Measurements from ENCODE around the gene VPS26C.

The VPS26C gene

DNA sequence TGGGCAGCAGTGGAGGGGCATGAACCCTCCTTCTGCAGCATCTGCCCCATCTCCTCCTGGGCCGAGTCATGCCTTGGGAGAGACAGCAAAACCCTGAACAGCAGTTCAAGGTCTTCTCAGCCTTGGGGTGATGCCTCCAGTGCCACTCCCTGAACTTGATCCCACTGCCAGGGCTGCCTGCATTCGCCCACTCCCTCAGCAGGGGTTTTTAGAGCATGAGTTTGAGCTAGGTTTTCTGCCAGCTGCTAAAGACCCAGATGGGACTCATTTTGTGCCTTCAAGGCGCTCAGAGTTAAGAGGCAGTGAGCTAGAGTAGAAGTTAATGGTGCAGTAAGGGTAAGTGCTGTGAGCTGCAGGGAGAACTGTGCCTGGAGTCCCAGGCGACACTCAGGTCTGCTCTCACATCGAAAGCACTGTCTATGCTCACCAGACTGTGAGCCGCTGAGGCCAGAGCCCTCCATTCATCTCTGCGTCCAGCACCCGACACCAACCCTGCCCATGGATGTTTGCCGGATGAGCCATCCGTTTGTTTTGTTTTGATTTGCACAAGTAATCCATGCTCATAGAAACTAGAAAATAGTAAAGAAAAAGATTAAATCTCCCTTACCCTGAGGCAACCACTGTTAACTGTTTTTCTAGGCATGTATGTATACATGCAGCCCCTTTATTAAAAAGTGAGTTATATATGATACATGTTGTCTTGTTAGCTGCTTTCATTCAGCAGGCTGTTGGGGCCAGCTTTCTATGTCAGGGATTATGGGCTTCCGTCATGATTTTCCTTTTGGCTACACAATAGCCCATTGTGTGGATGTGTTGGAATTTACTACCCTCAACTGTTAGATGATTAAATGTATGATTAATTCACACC lies 67.8 kb downstream of the VPS26C start:
- Histone ChIP-seq H3K36me3 (ENCODE audit: low read depth) (peaks cover 65% of the 10 kb centered on the region), H3K4me1 (ENCODE audit: insufficient read depth, poor library complexity, severe bottlenecking) (peaks cover 16% of the 10 kb centered on the region), H3K27me3 (ENCODE audit: insufficient read depth, poor library complexity, severe bottlenecking) (no peaks in the 10 kb centered on the region), H3K4me3 (ENCODE audit: severe bottlenecking) (no peak overlapping the region), H3K9me3 (ENCODE audit: severe bottlenecking) (no peaks in the 10 kb centered on the region), H3K27ac (ENCODE audit: poor library complexity, severe bottlenecking) (peak overlapping the region; percentile 39)
- TF ChIP-seq CTCF (IDR thresholded peaks at IDR 0.05; ENCODE audit: poor library complexity, severe bottlenecking), result no peak
- DNase-seq (ENCODE audit: low spot score) (no peak), ATAC-seq (ENCODE audit: low read depth) (peak; percentile 91)

- H3K36me3 ChIP-seq (ENCODE audit: low read depth), result peaks cover 70% of the 10 kb centered on the region
- no peak overlapping the region for H3K27ac ChIP-seq (ENCODE audit: poor library complexity, severe bottlenecking)
- H3K27me3 ChIP-seq (ENCODE audit: insufficient read depth, poor library complexity, severe bottlenecking), result no peaks in the 10 kb centered on the region
- no peaks in the 10 kb centered on the region for H3K9me3 ChIP-seq (ENCODE audit: severe bottlenecking)
- peaks cover 16% of the 10 kb centered on the region for H3K4me1 ChIP-seq (ENCODE audit: insufficient read depth, poor library complexity, severe bottlenecking)
- no peak overlapping the region for H3K4me3 ChIP-seq (ENCODE audit: severe bottlenecking)
- TF ChIP-seq CTCF (IDR thresholded peaks at IDR 0.05; ENCODE audit: poor library complexity, severe bottlenecking), result no peak
- ATAC-seq (ENCODE audit: low read depth) (no peak), DNase-seq (ENCODE audit: low spot score) (no peak)
Observed at GRCh38 chr21:37197746-37198145, 69.4 kb downstream of the VPS26C start.

- no peak for TF ChIP-seq CTCF (IDR thresholded peaks at IDR 0.05; ENCODE audit: poor library complexity, severe bottlenecking)
- no peak overlapping the region for H3K27ac ChIP-seq (ENCODE audit: poor library complexity, severe bottlenecking)
- no peaks in the 10 kb centered on the region for H3K27me3 ChIP-seq (ENCODE audit: insufficient read depth, poor library complexity, severe bottlenecking)
- no peaks in the 10 kb centered on the region for H3K9me3 ChIP-seq (ENCODE audit: severe bottlenecking)
- peaks cover 16% of the 10 kb centered on the region for H3K4me1 ChIP-seq (ENCODE audit: insufficient read depth, poor library complexity, severe bottlenecking)
- H3K4me3 ChIP-seq (ENCODE audit: severe bottlenecking), result no peak overlapping the region
- no peak for ATAC-seq (ENCODE audit: low read depth)
- peaks cover 73% of the 10 kb centered on the region for H3K36me3 ChIP-seq (ENCODE audit: low read depth)
- DNase-seq (ENCODE audit: low spot score), result no peak
Observed at GRCh38 chr21:37196847-37197246, 70.3 kb downstream of the VPS26C start.

GRCh38 chr21:37195610-37196009 lies 71.5 kb downstream of the VPS26C start:
- H3K36me3 ChIP-seq (ENCODE audit: low read depth), result peaks cover 73% of the 10 kb centered on the region
- no peak for TF ChIP-seq CTCF (IDR thresholded peaks at IDR 0.05; ENCODE audit: poor library complexity, severe bottlenecking)

DNA sequence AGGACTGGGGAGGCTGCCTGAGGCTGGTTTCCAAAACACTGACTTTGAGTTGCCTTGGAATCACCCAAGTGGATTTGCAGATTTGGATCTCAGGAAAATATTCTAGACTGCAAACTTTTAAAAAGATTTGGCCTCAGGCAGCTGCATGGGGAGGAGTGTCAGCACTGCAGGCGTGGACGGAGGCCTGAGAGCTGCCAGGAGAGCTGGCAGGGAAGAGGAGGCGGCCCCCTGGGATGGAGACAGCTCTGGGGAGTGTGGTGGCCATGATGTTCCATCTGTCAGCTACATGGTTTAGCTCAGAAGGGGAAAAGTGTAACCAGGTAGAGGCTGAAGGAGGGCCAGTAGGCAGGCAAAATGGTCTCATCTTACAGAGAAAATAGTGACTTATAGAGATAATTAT lies 72.1 kb downstream of the VPS26C start:
- H3K4me1 ChIP-seq (ENCODE audit: insufficient read depth, poor library complexity, severe bottlenecking), result peaks cover 16% of the 10 kb centered on the region
- H3K4me3 ChIP-seq (ENCODE audit: severe bottlenecking), result no peak overlapping the region
- no peak overlapping the region for H3K27ac ChIP-seq (ENCODE audit: poor library complexity, severe bottlenecking)
- no peaks in the 10 kb centered on the region for H3K27me3 ChIP-seq (ENCODE audit: insufficient read depth, poor library complexity, severe bottlenecking)
- no peaks in the 10 kb centered on the region for H3K9me3 ChIP-seq (ENCODE audit: severe bottlenecking)
- TF ChIP-seq CTCF (IDR thresholded peaks at IDR 0.05; ENCODE audit: poor library complexity, severe bottlenecking), result no peak
- peaks cover 73% of the 10 kb centered on the region for H3K36me3 ChIP-seq (ENCODE audit: low read depth)
- DNase-seq (ENCODE audit: low spot score), result no peak
- no peak for ATAC-seq (ENCODE audit: low read depth)

More at GRCh38 chr21:37195610-37196009, 71.5 kb downstream of the VPS26C start:
- H3K9me3 ChIP-seq (ENCODE audit: severe bottlenecking), result no peaks in the 10 kb centered on the region
- H3K27me3 ChIP-seq (ENCODE audit: insufficient read depth, poor library complexity, severe bottlenecking), result no peaks in the 10 kb centered on the region
- no peak overlapping the region for H3K27ac ChIP-seq (ENCODE audit: poor library complexity, severe bottlenecking)
- peaks cover 16% of the 10 kb centered on the region for H3K4me1 ChIP-seq (ENCODE audit: insufficient read depth, poor library complexity, severe bottlenecking)
- DNase-seq (ENCODE audit: low spot score) (no peak), ATAC-seq (ENCODE audit: low read depth) (no peak)
- H3K4me3 ChIP-seq (ENCODE audit: severe bottlenecking), result no peak overlapping the region

Measured in RWPE2 (cell line).